Neural cell (in vitro differentiated cells): ENCODE results near the gene PARM1. TPM values are rescaled to one million over a fixed set of nuclear protein-coding genes. Genes with fewer than 3 reads are reported as not detected.

Experiments used
- H2AFZ ChIP-seq: fragments of 200-600, 300-800 bp; sonication (generic), shearing (Covaris generic); 2 replicates; pipeline ENCODE4 v1.6.0; 2014; ENCODE audit warnings: low read depth, mild to moderate bottlenecking, antibody characterized with exemption, low read length, moderate library complexity
- H3F3A ChIP-seq: fragments of 200-600 bp; shearing (Covaris generic); 2 replicates; pipeline ENCODE4 v1.6.1; 2016; ENCODE audit warnings: mild to moderate bottlenecking, moderate library complexity, mixed read lengths, antibody characterized with exemption, low read length; ENCODE audit not compliant: insufficient read depth, poor library complexity, severe bottlenecking
- H3K27ac ChIP-seq: fragments of 200-600, 300-800 bp; sonication (generic), shearing (Covaris generic); 2 replicates; pipeline ENCODE4 v1.5.1; 2014; ENCODE audit warnings: mild to moderate bottlenecking, low read length, moderate library complexity
- H3K27me3 ChIP-seq: fragments of 300-800, 200-600 bp; sonication (generic), shearing (Covaris generic); 2 replicates; pipeline ENCODE4 v1.6.0; 2014; ENCODE audit warnings: mild to moderate bottlenecking, low read depth, low read length, moderate library complexity; ENCODE audit not compliant: insufficient read depth
- H3K36me3 ChIP-seq: fragments of 300-800, 200-600 bp; sonication (generic), shearing (Covaris generic); 2 replicates; pipeline ENCODE4 v1.5.1; 2014; ENCODE audit warnings: mild to moderate bottlenecking, antibody characterized with exemption, low read length, moderate library complexity; ENCODE audit not compliant: insufficient read depth
- H3K4me2 ChIP-seq: fragments of 300-800, 200-600 bp; sonication (generic), shearing (Covaris generic); 2 replicates; pipeline ENCODE4 v1.6.0; 2014; ENCODE audit warnings: mild to moderate bottlenecking, low read length
- H3K4me3 ChIP-seq: fragments of 300-800, 200-600 bp; sonication (generic), shearing (Covaris generic); 2 replicates; pipeline ENCODE4 v1.5.1; 2014; ENCODE audit warnings: mild to moderate bottlenecking, low read length, moderate library complexity
- H3K79me2 ChIP-seq: fragments of 200-600 bp; shearing (Covaris generic); replicated peaks from 2 replicates; pipeline ENCODE4 v1.6.0; 2014; ENCODE audit warnings: mild to moderate bottlenecking, low read length, moderate library complexity; ENCODE audit not compliant: insufficient read depth
- H3K9ac ChIP-seq: fragments of 300-800, 200-600 bp; sonication (generic), shearing (Covaris generic); 2 replicates; pipeline ENCODE4 v1.6.1; 2016; ENCODE audit warnings: mild to moderate bottlenecking, low read length, mixed read lengths
- H3K9me2 ChIP-seq: fragments of 200-600 bp; shearing (Covaris generic); 2 replicates; pipeline ENCODE4 v1.6.1; 2016; ENCODE audit warnings: mild to moderate bottlenecking, low read length, mixed read lengths; ENCODE audit not compliant: insufficient read depth
- H3K9me3 ChIP-seq: fragments of 200-600, 300-800 bp; sonication (generic), shearing (Covaris generic); 2 replicates; pipeline ENCODE4 v1.6.1; 2016; ENCODE audit warnings: mild to moderate bottlenecking, mixed run types, low read length, moderate library complexity, mixed read lengths
- H4K20me1 ChIP-seq: fragments of 200-600 bp; shearing (Covaris generic); 2 replicates; pipeline ENCODE4 v1.6.1; 2016; ENCODE audit warnings: mild to moderate bottlenecking, mixed run types; ENCODE audit not compliant: insufficient read depth
- CTCF ChIP-seq: fragments of 450-650 bp; IDR thresholded peaks from 2 replicates; pipeline ENCODE4 v1.5.1; 2014; ENCODE audit warnings: antibody characterized with exemption, mild to moderate bottlenecking, moderate library complexity; ENCODE audit not compliant: poor library complexity, severe bottlenecking
- EP300 ChIP-seq: fragments of 450-650 bp; conservative IDR thresholded peaks from 2 replicates; pipeline ENCODE4 v1.6.1; 2014; ENCODE audit warnings: antibody characterized with exemption, mild to moderate bottlenecking, moderate library complexity; ENCODE audit not compliant: poor library complexity, severe bottlenecking
- EZH2 ChIP-seq: fragments of 200-600, 300-800 bp; shearing (Covaris generic), sonication (generic); IDR thresholded peaks from 2 replicates; pipeline ENCODE4 v1.6.1; 2014; ENCODE audit warnings: antibody characterized with exemption, low read length, borderline replicate concordance, mild to moderate bottlenecking; ENCODE audit not compliant: insufficient read depth, poor library complexity, severe bottlenecking
- MXI1 ChIP-seq: fragments of 450-650 bp; conservative IDR thresholded peaks from 2 replicates; pipeline ENCODE4 v1.6.1; 2014; ENCODE audit warnings: antibody characterized with exemption, mild to moderate bottlenecking; ENCODE audit not compliant: poor library complexity, severe bottlenecking
- POLR2AphosphoS5 ChIP-seq: IDR thresholded peaks from 2 replicates; pipeline ENCODE4 v1.6.1; 2012
- RAD21 ChIP-seq: fragments of 450-650 bp; conservative IDR thresholded peaks from 2 replicates; pipeline ENCODE4 v1.6.1; 2014; ENCODE audit warnings: antibody characterized with exemption, mild to moderate bottlenecking, moderate library complexity
- REST ChIP-seq: IDR thresholded peaks from 2 replicates; pipeline ENCODE4 v1.6.1; 2012; ENCODE audit warnings: borderline replicate concordance
- SMC3 ChIP-seq: fragments of 450-650 bp; conservative IDR thresholded peaks from 2 replicates; pipeline ENCODE4 v1.6.1; 2014; ENCODE audit warnings: antibody characterized with exemption, mild to moderate bottlenecking, moderate library complexity; ENCODE audit not compliant: poor library complexity
- TAF1 ChIP-seq: IDR thresholded peaks from 2 replicates; pipeline ENCODE4 v1.6.1; 2012; ENCODE audit warnings: low read depth
- polyA plus RNA-seq: library from polyadenylated mRNA; depleted of rRNA; stranded (reverse); fragments of >200 nt; gene quantifications from 2 replicates; pipeline ENCODE4 v1.2.3, GENCODE V29; 2014

Gene PARM1
- polyA plus RNA-seq, 1 donor from 2014 or later, result 1.3 TPM

- H3K4me3 ChIP-seq, result no peak overlapping the region
- no peaks in the 10 kb centered on the region for H3F3A ChIP-seq
- H3K4me2 ChIP-seq, result no peak overlapping the region
- no peaks in the 10 kb centered on the region for H3K36me3 ChIP-seq
- H3K27ac ChIP-seq, result no peak overlapping the region
- no peaks in the 10 kb centered on the region for H3K79me2 ChIP-seq
- no peaks in the 10 kb centered on the region for H3K9me2 ChIP-seq
- no peaks in the 10 kb centered on the region for H4K20me1 ChIP-seq
- H3K9ac ChIP-seq, result no peak overlapping the region
- no peaks in the 10 kb centered on the region for H3K9me3 ChIP-seq
- TF ChIP-seq EP300 (no peak), CTCF (no peak), MXI1 (no peak)
- H3K27me3 ChIP-seq, result no peaks in the 10 kb centered on the region
- H2AFZ ChIP-seq, result no peak overlapping the region
Measured at GRCh38 chr4:74896595-74896994, 36.3 kb upstream of the PARM1 start.

- Histone ChIP-seq H3K36me3 (no peaks in the 10 kb centered on the region), H3K4me2 (no peak overlapping the region), H3K9me2 (no peaks in the 10 kb centered on the region), H3F3A (no peaks in the 10 kb centered on the region), H3K79me2 (no peaks in the 10 kb centered on the region), H3K9ac (no peak overlapping the region), H3K9me3 (no peaks in the 10 kb centered on the region), H4K20me1 (no peaks in the 10 kb centered on the region), H2AFZ (no peak overlapping the region), H3K27me3 (no peaks in the 10 kb centered on the region), H3K27ac (no peak overlapping the region), H3K4me3 (no peak overlapping the region)
- no peak for TF ChIP-seq EZH2
- no peak for TF ChIP-seq TAF1
- TF ChIP-seq MXI1, result no peak
- no peak for TF ChIP-seq CTCF
- TF ChIP-seq REST, result no peak
- TF ChIP-seq EP300, result no peak
- no peak for TF ChIP-seq RAD21
- no peak for TF ChIP-seq POLR2AphosphoS5
- no peak for TF ChIP-seq SMC3
Measured at GRCh38 chr4:74897386-74897785, 35.5 kb upstream of the PARM1 start.
